Loucy (cell line): ENCODE results near the gene PCDHGA9.

Source experiments
- H2AFZ ChIP-seq: fragments of 200-600 bp; sonication (generic); 2 replicates; pipeline ENCODE4 v1.6.0; 2016; ENCODE audit warnings: antibody characterized with exemption, mild to moderate bottlenecking, low read length, moderate library complexity
- H3F3A ChIP-seq: fragments of 200-600 bp; 2 replicates; pipeline ENCODE4 v1.6.0; 2016; ENCODE audit warnings: antibody characterized with exemption, low read depth, mild to moderate bottlenecking
- H3K27me3 ChIP-seq: fragments of 200-600 bp; sonication (generic); 2 replicates; pipeline ENCODE4 v1.6.1; 2014; ENCODE audit warnings: low read length, mild to moderate bottlenecking; ENCODE audit not compliant: insufficient read depth, poor library complexity, severe bottlenecking
- H3K36me3 ChIP-seq: fragments of 200-600 bp; sonication (generic); 2 replicates; pipeline ENCODE4 v1.6.1; 2016; ENCODE audit warnings: low read length; ENCODE audit not compliant: insufficient read depth
- H3K4me1 ChIP-seq: fragments of 200-600 bp; sonication (generic); 2 replicates; pipeline ENCODE4 v1.5.1; 2014; ENCODE audit warnings: low read length, mild to moderate bottlenecking; ENCODE audit not compliant: insufficient read depth, poor library complexity, severe bottlenecking
- H3K4me2 ChIP-seq: fragments of 200-600 bp; sonication (generic); 2 replicates; pipeline ENCODE4 v1.6.0; 2014; ENCODE audit warnings: antibody characterized with exemption, low read length, low read depth, mild to moderate bottlenecking; ENCODE audit not compliant: poor library complexity, severe bottlenecking
- H3K4me3 ChIP-seq: fragments of 200-600 bp; sonication (generic); 2 replicates; pipeline ENCODE4 v1.5.1; 2014; ENCODE audit warnings: low read length, mild to moderate bottlenecking, mixed read lengths; ENCODE audit not compliant: poor library complexity, severe bottlenecking
- H3K79me2 ChIP-seq: fragments of 200-600 bp; sonication (generic); 2 replicates; pipeline ENCODE4 v1.6.1; 2014; ENCODE audit warnings: low read length; ENCODE audit not compliant: insufficient read depth
- H3K9ac ChIP-seq: fragments of 200-600 bp; sonication (generic); 2 replicates; pipeline ENCODE4 v1.6.0; 2014; ENCODE audit warnings: mild to moderate bottlenecking, low read depth, low read length, moderate library complexity; ENCODE audit not compliant: poor library complexity, severe bottlenecking
- H3K9me2 ChIP-seq: fragments of 200-600 bp; sonication (generic); replicated peaks from 2 replicates; pipeline ENCODE4 v1.6.1; 2016; ENCODE audit warnings: low read depth, low read length, mixed read lengths
- H3K9me3 ChIP-seq: fragments of 200-600 bp; sonication (generic); 2 replicates; pipeline ENCODE4 v1.6.1; 2014; ENCODE audit warnings: mild to moderate bottlenecking, antibody characterized with exemption, low read length, low read depth; ENCODE audit not compliant: insufficient read depth
- H4K20me1 ChIP-seq: fragments of 200-600 bp; sonication (generic); 2 replicates; pipeline ENCODE4 v1.6.0; 2014; ENCODE audit warnings: antibody characterized with exemption, low read length, mild to moderate bottlenecking; ENCODE audit not compliant: insufficient read depth, poor library complexity, severe bottlenecking
- EZH2phosphoT487 ChIP-seq: fragments of 200-600 bp; IDR thresholded peaks from 2 replicates; pipeline ENCODE4 v1.6.1; 2018; ENCODE audit warnings: antibody characterized with exemption, mild to moderate bottlenecking, moderate library complexity, borderline replicate concordance
- TF ChIP-seq, protein P1 (sequence below): fragments of 200-600 bp; sonication (generic); conservative IDR thresholded peaks from 2 replicates; pipeline ENCODE4 v1.5.1; 2014; ENCODE audit warnings: mild to moderate bottlenecking, antibody characterized with exemption, low read length

PCDHGA9 gene

DNA sequence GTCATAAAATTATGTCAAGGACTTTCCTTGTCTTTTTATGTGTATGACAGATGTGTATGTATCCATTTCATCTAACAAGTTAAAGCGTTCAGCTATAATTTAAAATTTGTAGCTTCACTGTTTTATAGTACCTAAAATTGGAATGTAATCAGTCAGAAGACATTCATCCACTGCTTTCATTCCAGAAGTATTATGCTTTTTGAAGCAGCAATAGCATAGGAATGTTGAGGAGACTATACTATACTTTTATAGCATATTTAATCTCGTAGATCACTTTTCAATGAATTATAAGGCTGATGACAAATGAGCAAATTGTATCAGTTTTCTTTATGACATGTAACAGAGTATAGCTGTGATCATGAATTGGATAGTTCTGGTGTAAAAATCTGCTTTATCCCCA, 34.6 kb downstream of the PCDHGA9 start:
- Histone ChIP-seq H3K9me2 (no peaks in the 10 kb centered on the region), H3K4me1 (no peaks in the 10 kb centered on the region), H3K27me3 (no peaks in the 10 kb centered on the region), H3K9me3 (no peaks in the 10 kb centered on the region), H3K9ac (no peak overlapping the region), H3K36me3 (no peaks in the 10 kb centered on the region), H3K79me2 (no peaks in the 10 kb centered on the region), H2AFZ (no peak overlapping the region), H3K4me2 (no peak overlapping the region), H3K4me3 (no peak overlapping the region), H3F3A (no peaks in the 10 kb centered on the region), H4K20me1 (no peaks in the 10 kb centered on the region)
- TF ChIP-seq EZH2phosphoT487: no peak
- TF ChIP-seq, protein P1, sequence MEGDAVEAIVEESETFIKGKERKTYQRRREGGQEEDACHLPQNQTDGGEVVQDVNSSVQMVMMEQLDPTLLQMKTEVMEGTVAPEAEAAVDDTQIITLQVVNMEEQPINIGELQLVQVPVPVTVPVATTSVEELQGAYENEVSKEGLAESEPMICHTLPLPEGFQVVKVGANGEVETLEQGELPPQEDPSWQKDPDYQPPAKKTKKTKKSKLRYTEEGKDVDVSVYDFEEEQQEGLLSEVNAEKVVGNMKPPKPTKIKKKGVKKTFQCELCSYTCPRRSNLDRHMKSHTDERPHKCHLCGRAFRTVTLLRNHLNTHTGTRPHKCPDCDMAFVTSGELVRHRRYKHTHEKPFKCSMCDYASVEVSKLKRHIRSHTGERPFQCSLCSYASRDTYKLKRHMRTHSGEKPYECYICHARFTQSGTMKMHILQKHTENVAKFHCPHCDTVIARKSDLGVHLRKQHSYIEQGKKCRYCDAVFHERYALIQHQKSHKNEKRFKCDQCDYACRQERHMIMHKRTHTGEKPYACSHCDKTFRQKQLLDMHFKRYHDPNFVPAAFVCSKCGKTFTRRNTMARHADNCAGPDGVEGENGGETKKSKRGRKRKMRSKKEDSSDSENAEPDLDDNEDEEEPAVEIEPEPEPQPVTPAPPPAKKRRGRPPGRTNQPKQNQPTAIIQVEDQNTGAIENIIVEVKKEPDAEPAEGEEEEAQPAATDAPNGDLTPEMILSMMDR: no peak

- TF ChIP-seq EZH2phosphoT487: no peak
- TF ChIP-seq, protein P1: no peak
- no peaks in the 10 kb centered on the region for H4K20me1 ChIP-seq
- H3K9ac ChIP-seq: no peak overlapping the region
- H3K4me2 ChIP-seq: no peak overlapping the region
- no peaks in the 10 kb centered on the region for H3K79me2 ChIP-seq
- no peak overlapping the region for H2AFZ ChIP-seq
- no peaks in the 10 kb centered on the region for H3K27me3 ChIP-seq
- no peaks in the 10 kb centered on the region for H3K9me3 ChIP-seq
- H3K4me3 ChIP-seq: no peak overlapping the region
- H3K36me3 ChIP-seq: no peaks in the 10 kb centered on the region
- no peaks in the 10 kb centered on the region for H3F3A ChIP-seq
- no peaks in the 10 kb centered on the region for H3K9me2 ChIP-seq
- H3K4me1 ChIP-seq: no peaks in the 10 kb centered on the region
These were observed 37.0 kb downstream of the PCDHGA9 start for GRCh38 chr5:141439411-141440141.

DNA sequence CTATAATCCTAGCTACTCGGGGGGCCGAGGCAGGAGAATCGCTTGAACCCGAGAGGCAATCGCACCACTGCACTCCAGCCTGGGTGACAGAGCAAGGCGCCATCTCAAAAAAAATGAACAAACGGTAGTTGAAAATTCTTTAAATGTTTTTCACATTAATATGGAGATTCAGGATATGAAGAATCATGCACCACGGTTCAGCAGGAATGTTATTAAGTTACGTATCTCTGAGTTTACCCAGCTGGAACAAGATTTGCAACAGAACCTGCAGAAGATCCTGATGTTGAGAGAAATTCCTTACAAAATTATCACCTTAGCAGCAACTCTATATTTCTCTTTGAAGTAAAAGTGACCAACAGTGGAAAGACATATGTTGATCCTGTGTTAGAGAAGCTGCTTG, 37.8 kb downstream of the PCDHGA9 start:
- H3K27me3 ChIP-seq: no peaks in the 10 kb centered on the region
- no peaks in the 10 kb centered on the region for H3K9me3 ChIP-seq
- no peak overlapping the region for H3K4me2 ChIP-seq
- H4K20me1 ChIP-seq: no peaks in the 10 kb centered on the region
- no peak overlapping the region for H3K9ac ChIP-seq
- no peaks in the 10 kb centered on the region for H3K9me2 ChIP-seq
- no peaks in the 10 kb centered on the region for H3K4me1 ChIP-seq
- H3K79me2 ChIP-seq: no peaks in the 10 kb centered on the region
- TF ChIP-seq, protein P1: no peak
- TF ChIP-seq EZH2phosphoT487: no peak
- H3K4me3 ChIP-seq: no peak overlapping the region
- H3F3A ChIP-seq: no peaks in the 10 kb centered on the region
- H3K36me3 ChIP-seq: no peaks in the 10 kb centered on the region
- H2AFZ ChIP-seq: no peak overlapping the region
